C4-2B (cell line): ENCODE results near the gene SDK2.

Experiments used
- ZFX ChIP-seq: fragments of 450-650 bp; IDR thresholded peaks from 2 replicates; pipeline ENCODE4 v1.6.1; 2017
- TF ChIP-seq, protein P1 (sequence below): fragments of 450-650 bp; conservative IDR thresholded peaks from 2 replicates; pipeline ENCODE4 v1.5.1; 2017; ENCODE audit warnings: mild to moderate bottlenecking

DNA sequence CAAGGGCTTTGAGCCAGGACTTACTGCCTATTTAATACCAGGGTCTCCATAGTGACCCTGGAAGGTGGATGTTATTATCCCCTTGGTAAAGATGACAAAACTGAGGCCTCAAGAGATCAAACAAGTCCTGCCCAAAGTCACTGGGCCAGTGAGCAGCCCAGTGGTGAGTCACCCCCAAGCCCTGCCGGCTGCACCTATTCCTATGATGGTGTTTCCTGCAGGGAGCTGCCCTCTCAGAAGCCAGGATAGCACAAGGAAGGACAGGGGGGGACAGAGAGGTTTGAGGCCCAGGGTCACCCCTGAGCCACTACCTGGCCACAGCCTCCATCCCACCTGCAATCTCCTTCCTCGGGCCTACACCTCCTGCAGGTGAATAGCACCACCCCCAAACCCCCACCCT is 90.9 kb downstream of the SDK2 start:
- TF ChIP-seq, protein P1, sequence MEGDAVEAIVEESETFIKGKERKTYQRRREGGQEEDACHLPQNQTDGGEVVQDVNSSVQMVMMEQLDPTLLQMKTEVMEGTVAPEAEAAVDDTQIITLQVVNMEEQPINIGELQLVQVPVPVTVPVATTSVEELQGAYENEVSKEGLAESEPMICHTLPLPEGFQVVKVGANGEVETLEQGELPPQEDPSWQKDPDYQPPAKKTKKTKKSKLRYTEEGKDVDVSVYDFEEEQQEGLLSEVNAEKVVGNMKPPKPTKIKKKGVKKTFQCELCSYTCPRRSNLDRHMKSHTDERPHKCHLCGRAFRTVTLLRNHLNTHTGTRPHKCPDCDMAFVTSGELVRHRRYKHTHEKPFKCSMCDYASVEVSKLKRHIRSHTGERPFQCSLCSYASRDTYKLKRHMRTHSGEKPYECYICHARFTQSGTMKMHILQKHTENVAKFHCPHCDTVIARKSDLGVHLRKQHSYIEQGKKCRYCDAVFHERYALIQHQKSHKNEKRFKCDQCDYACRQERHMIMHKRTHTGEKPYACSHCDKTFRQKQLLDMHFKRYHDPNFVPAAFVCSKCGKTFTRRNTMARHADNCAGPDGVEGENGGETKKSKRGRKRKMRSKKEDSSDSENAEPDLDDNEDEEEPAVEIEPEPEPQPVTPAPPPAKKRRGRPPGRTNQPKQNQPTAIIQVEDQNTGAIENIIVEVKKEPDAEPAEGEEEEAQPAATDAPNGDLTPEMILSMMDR: no peak
- no peak for TF ChIP-seq ZFX
